ENCODE results near the gene SLAMF9.

Gene SLAMF9

DNA sequence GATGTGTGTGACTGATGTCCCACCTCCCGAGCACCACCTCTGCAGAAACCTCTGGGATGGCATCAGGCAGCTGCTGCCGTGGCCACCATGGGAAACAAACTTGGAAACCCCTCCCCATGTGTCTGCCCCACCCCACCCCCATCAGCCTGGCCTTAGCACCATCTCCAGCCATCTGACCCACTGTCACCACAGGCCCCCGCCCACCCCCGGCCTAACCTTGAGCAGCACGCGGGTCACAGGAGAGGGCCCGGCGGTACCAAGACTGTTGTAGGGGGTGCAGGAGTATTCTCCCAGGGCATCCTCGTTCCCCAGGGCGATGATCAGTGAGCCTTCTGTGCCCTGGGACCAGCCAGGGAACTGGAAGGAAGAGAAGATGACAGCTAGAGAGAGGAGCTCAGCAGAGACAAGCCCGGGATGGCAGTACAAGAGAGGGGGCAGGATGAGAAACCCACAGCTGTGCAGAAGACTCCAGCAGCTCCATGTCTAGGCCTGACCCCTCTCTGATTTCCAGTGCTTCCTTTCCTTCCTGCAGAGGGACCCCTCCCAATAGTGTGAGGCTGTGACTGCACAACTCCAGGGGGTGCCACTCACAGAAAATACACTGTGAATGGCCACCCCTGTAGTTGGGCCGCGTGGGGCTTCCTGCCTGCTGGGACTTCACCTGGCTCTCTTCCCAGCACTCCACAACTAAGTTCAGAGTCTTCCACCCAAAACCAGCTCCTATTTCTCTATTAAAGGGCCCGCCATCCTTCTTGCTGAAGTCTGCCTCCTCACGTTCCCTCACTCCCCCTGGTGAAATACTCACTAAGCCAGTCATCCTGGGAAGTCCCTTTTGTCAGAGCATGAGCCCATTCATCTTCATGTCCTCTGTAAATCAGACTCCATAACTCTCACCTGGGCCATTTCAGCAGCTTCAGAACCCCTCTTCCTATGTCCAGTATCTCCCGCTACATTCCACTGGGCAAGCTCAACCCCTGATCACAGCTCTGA lies 21.4 kb downstream of the SLAMF9 start:
- DNase-seq = no peak

DNA sequence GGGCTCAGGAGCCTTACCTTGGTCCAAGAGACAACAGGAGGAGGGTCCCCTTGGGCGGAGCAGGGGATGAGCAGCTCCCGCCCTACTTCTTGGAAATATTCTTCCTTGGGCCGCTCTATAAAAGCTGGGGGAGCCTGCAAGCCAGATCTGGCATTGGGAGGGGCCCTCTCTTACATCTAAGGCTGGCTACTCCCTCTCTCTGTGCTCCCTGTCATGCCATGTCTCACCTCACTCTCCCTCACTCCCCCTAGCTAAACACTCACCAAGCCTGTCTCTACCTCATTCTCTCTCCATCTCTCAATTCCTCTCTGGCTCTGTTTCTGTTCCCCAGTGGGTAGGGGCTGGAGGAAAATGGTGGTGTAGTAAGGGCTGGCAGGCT lies 22.3 kb downstream of the SLAMF9 start:
- DNase-seq = no peak

DNA sequence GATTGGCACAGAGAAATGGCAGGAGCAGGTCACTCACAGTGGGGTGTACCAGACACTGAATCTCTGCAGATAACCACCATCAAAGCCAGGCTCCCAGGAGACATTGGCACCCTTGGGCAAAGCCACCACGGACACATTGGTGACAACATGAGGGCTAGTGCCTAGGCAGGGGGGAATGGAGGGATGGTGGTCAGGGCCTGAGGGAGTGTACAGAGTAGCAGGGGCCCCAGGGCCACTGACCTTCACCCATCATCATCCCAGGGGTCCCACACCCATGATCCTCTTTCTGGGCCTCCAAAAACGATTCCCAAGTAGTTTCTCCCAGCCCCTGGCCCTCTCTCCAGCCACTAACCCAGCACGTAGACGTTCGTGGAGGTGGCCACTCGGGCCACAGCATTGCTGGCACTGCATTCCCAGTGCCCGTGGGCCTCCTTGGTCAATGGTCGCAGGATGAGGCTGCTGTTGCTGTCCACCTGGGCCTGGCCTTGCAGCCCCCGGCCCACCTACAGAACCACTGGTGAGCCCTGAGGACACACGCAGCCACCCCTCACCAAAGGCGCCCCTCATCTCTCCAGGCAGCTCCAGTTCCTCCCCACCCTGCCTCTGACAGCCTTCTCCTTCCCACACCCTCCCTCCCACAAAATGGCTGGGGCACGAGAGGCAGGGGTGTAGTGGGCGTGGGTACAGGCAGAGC lies 22.8 kb downstream of the SLAMF9 start:
- DNase-seq = no peak

GRCh38 chr1:159930634-159931033 lies 23.4 kb downstream of the SLAMF9 start:
- DNase-seq = no peak

DNA sequence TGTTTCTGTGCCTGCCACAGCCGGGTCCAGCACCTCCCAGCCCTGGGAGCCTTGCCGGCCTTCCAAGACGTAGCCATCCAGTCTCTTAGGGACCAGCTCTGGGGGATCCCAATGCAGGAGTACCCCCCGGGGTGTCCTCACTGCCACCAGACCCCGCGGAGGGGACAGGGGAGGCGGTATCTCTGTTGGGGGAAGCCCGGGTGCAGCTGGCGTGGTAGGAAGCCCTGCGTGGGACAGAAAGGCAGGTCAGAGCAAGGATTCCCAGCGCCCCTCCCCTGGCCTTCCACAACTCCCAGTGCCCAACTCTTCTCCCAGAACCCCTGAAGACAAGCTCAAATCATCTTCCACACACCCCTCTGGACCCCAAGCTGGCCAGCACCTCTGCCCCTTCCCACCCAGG lies 23.8 kb downstream of the SLAMF9 start:
- no peak for DNase-seq

DNA sequence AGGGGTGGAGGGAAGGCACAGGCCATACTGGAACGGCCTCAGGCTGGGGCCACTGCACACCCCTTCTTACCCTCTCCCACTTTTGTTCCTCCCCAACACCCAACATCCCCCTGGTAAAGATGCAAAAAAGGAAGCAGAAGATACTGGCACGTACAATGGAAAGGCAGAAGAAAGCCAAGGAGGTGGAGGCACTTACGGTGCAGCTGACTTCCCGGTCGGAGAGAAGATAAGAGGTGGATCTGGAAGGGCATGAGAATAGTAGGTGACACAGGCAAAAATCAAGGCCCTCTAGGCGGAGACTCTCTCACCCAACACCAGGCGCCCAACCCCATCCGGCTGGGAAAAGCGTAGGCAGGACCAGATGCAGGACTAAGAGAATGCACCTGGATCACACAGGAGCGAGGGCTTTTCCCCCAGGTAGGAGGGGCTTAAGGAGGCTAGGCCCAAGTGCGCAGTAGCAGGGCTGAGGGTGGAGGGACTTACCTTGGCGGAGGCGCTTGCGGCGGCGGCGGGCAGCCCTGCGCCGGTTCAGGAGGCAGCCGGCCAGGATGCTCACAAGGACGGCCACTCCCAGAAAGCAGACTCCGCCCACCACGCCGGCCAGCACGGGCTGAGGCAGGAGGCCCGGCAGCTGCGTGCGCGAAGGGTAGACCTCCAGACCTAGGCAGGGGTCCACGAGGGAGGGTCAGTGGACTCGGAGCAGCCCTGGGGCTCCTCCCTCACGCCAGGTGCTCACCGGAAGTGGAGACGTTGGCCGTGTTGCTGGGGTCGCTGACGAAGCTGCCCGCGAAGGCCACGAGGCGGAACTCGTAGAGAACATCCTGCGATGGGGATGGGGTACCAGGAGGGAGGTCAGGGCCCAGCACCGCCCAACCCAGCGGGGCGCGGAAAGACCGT lies 24.6 kb downstream of the SLAMF9 start:
- no peak for DNase-seq

- no peak for DNase-seq
Measured at GRCh38 chr1:159928491-159929050, 25.5 kb downstream of the SLAMF9 start.

- DNase-seq = no peak
Measured at GRCh38 chr1:159927849-159928431, 26.1 kb downstream of the SLAMF9 start.

GRCh38 chr1:159927211-159927848 lies 26.7 kb downstream of the SLAMF9 start:
- DNase-seq = no peak

DNA sequence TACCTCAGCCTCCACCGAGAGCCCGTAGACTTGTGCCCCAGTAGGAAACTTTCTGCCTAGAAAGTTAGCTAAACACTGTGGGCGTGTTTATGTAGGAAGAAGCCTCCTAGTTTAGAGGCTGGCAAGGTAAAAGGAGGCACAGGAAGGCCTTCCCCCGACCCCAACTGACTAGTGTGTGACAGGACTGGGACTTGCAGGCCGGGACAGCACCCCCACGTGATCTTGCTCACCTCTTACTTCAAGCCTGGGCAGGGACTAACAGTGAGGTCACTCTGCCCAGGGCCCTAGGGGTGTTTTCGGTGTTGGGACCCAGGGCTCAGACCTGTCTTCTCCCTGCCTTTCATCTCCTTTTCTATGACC lies 28.3 kb downstream of the SLAMF9 start:
- no peak for DNase-seq

DNA sequence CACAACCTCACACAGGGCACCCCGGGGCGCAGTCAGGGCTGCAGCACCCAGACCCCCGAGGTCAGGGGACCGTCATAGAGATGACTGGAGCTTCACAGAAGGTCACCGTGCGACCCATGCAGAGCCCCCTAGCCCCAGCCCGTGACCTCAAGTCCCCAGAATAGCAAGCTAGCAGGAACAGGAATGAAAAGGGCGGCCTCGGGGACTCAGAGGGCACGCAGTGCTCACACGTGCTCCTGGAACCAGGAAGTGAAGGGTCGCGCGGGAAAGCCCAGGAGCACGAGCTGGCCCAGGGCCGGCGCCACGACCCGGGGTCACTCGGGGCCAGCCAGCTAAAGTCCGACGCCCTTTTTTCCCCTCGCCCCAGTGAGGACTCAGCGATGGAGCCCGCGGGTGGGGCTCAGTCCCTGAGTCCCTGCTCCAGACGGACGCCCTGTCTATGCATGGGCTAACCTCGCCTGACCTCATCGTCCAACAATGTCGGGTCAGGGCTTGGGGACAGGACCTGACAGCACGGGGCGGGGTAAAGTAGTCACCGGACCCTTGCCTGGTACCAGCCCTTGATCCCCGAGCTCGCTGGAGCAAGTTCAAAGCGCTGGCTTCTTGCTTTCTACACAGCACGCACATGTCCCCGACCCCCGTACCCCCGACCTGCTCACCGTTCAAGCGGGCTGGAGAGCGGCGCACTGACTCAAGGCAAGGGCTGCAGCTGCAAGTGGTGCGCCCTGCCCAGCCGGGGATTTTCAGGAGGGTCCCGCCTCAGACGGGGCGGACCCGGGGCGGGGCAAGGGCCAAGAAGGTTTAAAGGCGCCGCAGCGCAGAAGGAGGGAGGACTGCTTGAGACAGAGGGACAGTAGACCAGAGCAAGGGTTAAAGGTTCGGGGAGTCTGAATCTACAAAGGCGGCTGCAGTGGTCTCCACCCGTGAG lies 29.0 kb downstream of the SLAMF9 start, which contains the start of gene TAGLN2:
TSS of gene TAGLN2 (minus strand) at position 717 of the 928 bp plus-strand sequence. CDS start 4,998 bp downstream, outside the sequence.
- DNase-seq = peak; percentile 17

- peak; percentile 45 for DNase-seq
Measured at GRCh38 chr1:159924025-159924790, 29.8 kb downstream of the SLAMF9 start.

DNA sequence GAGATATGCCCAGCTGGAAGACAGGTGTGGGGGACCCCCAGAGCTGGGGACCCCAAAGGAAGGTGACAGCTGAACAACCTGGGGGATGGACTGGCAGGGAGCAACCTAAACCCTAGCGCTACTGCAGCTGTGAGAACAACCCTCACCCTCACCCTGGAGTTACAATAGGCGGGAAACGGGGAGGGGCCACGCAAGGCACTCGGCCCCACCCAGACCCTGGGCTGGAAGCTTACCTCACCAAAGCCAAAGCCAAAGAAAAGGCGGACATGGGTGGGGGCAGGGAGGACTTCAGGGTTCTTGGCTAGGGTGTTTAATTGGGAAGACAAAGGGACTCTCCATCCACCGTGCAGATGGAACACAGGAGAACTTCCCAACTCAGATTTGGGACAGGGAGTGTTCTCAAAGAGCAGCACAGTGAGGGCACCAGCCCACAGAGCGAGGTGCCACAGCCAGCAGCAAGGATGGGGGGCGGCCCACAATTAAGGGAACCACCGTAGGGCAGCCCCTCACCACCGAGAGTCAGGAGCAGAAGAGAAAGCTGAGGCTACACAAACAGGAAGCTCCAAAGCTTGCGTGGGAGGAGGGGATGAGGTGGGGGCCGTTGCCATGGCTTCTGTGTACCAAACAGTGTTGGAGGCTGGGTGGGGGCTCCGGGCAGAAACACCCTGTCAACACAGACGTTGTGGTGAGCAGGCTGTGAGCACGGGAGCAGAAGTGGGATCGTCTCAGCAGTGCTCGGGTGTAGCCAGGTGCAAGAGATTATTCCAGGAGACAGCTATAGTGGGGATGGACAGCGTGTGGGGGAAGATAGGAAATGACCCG lies 30.6 kb downstream of the SLAMF9 start:
- DNase-seq = peak; percentile 93

GRCh38 chr1:159922511-159923202 lies 31.4 kb downstream of the SLAMF9 start:
- no peak for DNase-seq

GRCh38 chr1:159921700-159922504 lies 32.1 kb downstream of the SLAMF9 start:
- DNase-seq = no peak

GRCh38 chr1:159921251-159921650 lies 32.8 kb downstream of the SLAMF9 start:
- no peak for DNase-seq

- DNase-seq = no peak
Measured at GRCh38 chr1:159920651-159921050, 33.4 kb downstream of the SLAMF9 start.

Data from NCI-H748 treated with DMSO at 0.1 percent for 48 hours (cell line).